ENCODE results near the gene RAB37. TPM values are rescaled to one million over a fixed set of nuclear protein-coding genes. Genes with fewer than 3 reads are reported as not detected.

RAB37 gene
- total RNA-seq, 1 experiment from 2014 or later: 2.5 TPM

- Histone ChIP-seq H3K9me3 (ENCODE audit: control insufficient read depth, low read depth, low read length) (no peaks in the 10 kb centered on the region), H2AFZ (ENCODE audit: low read length) (no peak overlapping the region), H3T11ph (ENCODE audit: low read length) (no peak overlapping the region), H3K79me1 (ENCODE audit: insufficient read depth, low read depth, low read length, poor library complexity, severe bottlenecking) (peaks cover 3% of the 10 kb centered on the region), H2BK12ac (ENCODE audit: insufficient read length, low read depth, low read length) (no peak overlapping the region), H4K5ac (ENCODE audit: insufficient read length, low read depth, low read length) (no peak overlapping the region), H2AK5ac (ENCODE audit: insufficient read length, low read length) (no peak overlapping the region), H4K8ac (replicated peaks; ENCODE audit: insufficient read length, low read depth, low read length) (no peak overlapping the region), H2BK120ac (ENCODE audit: low read depth, low read length, poor library complexity, severe bottlenecking) (no peak overlapping the region), H3K9ac (ENCODE audit: extremely low read depth, insufficient read length, low read length) (no peak overlapping the region), H4K91ac (ENCODE audit: insufficient read length, low read depth, low read length) (no peak overlapping the region), H4K20me1 (ENCODE audit: control insufficient read depth, insufficient read depth, insufficient read length) (no peaks in the 10 kb centered on the region), H3K14ac (ENCODE audit: insufficient read depth, low read length) (0 out of 2 replicates have a peak overlapping the region, but pooled peaks have one; percentile 6), H3K23ac (ENCODE audit: insufficient read length, low read depth, low read length) (no peak overlapping the region), H3K27me3 (ENCODE audit: insufficient read depth, low read length) (no peaks in the 10 kb centered on the region), H3K56ac (ENCODE audit: insufficient read length, low read depth, low read length) (no peak overlapping the region), H2BK15ac (ENCODE audit: low read depth, low read length) (no peak overlapping the region), H3K4ac (ENCODE audit: low read depth, low read length) (no peak overlapping the region), H3K79me2 (ENCODE audit: insufficient read depth, low read length) (no peaks in the 10 kb centered on the region; the same call in 1 of the 2 replicates), H3K23me2 (ENCODE audit: insufficient read length, low read depth, low read length, poor library complexity, severe bottlenecking) (no peaks in the 10 kb centered on the region), H3K18ac (ENCODE audit: insufficient read length, low read depth, low read length) (peak overlapping the region; percentile 8), H2BK20ac (ENCODE audit: low read depth, low read length, poor library complexity, severe bottlenecking) (no peak overlapping the region), H3K4me2 (ENCODE audit: insufficient read depth, insufficient read length, low read length) (no peak overlapping the region), H3K27ac (ENCODE audit: insufficient read length, low read depth, low read length) (no peak overlapping the region), H3K4me1 (ENCODE audit: insufficient read depth, low read length) (peaks cover 11% of the 10 kb centered on the region; the same call in 1 of the 2 replicates), H2BK5ac (ENCODE audit: insufficient read length, low read length) (no peak overlapping the region)
- WGBS (ENCODE audit: extremely low coverage, insufficient read length, low lambda C conversion rate): no CpG with 5 or more reads among the region's 7 CpGs
- Mint-ChIP-seq H3K4me3 (peak overlapping the region in 1 of 2 experiments; percentile 33; a peak in 2 of 5 replicates), H3K4me1 (peaks cover 53 to 75% of the 10 kb centered on the region in 2 experiments), H3K27ac (peak overlapping the region; percentile 62 to 97 (median 96); a peak in 4 of 7 replicates), H3K27me3 (ENCODE audit: low read depth) (no peaks in the 10 kb centered on the region), H3K36me3 (ENCODE audit: insufficient read depth in 1 of 3, low read depth in 3 of 3) (peaks cover 1 to 5% (median 5%) of the 10 kb centered on the region in 3 experiments; a peak in 5 of 7 replicates), H3K9me3 (no peaks in the 10 kb centered on the region)
- TF ChIP-seq CTCF (conservative IDR thresholded peaks at IDR 0.05): no peak
- no peak for DNase-seq
Observed at GRCh38 chr17:74760404-74761105, 23.5 kb downstream of the RAB37 start.

Measured in H9 (cell line).